HepG2 (cell line): ENCODE data around the gene USB1. TPM values are rescaled to one million over a fixed set of nuclear protein-coding genes. Genes with fewer than 3 reads are reported as not detected.
A peak's percentile ranks its signal among the peaks of the same experiment; 100 is the strongest.

Experiments used
- AHDC1 ChIP-seq: sonication (generic); formaldehyde crosslinking; IDR thresholded peaks from 2 replicates; pipeline ENCODE4 v1.5.1; 2020; ENCODE audit warnings: mild to moderate bottlenecking, missing genetic modification reagents, borderline replicate concordance
- CBFB ChIP-seq: sonication (generic); formaldehyde crosslinking; IDR thresholded peaks from 2 replicates; pipeline ENCODE4 v1.4.0; 2020; ENCODE audit warnings: missing genetic modification reagents
- CHD2 ChIP-seq: IDR thresholded peaks from 2 replicates; pipeline ENCODE4 v1.6.1; 2011; ENCODE audit warnings: low read depth, low read length, improper control_type of control experiment
- MXD3 ChIP-seq: IDR thresholded peaks from 2 replicates; pipeline ENCODE4 v1.6.1; 2016; ENCODE audit warnings: mild to moderate bottlenecking, missing biosample characterization, missing genetic modification reagents
- NCOA2 ChIP-seq: sonication (generic); formaldehyde crosslinking; IDR thresholded peaks from 2 replicates; pipeline ENCODE4 v1.8.0; 2022; ENCODE audit warnings: inconsistent platforms
- NFAT5 ChIP-seq: sonication (generic); formaldehyde crosslinking; IDR thresholded peaks from 2 replicates; pipeline ENCODE4 v1.4.0; 2020; ENCODE audit warnings: missing genetic modification reagents
- NR0B2 ChIP-seq: sonication (generic); formaldehyde crosslinking; IDR thresholded peaks from 2 replicates; pipeline ENCODE4 v1.4.0; 2020; ENCODE audit warnings: mild to moderate bottlenecking, missing genetic modification reagents
- SNAI1 ChIP-seq: sonication (generic); formaldehyde crosslinking; IDR thresholded peaks from 2 replicates; pipeline ENCODE4 v1.5.0; 2020; ENCODE audit warnings: mild to moderate bottlenecking, missing genetic modification reagents, borderline replicate concordance
- SP1 ChIP-seq, 2 experiments: fragments of 450-650 bp in 1 of 2; sonication (generic) in 1 of 2; formaldehyde crosslinking in 1 of 2; IDR thresholded peaks; 2 replicates each; pipeline versions ENCODE4 v1.4.0 to v1.6.1; 2016 to 2020; ENCODE audit warnings: missing genetic modification reagents in 1 of 2
- ZBTB38 ChIP-seq: sonication (generic); formaldehyde crosslinking; IDR thresholded peaks from 2 replicates; pipeline ENCODE4 v1.5.1; 2020; ENCODE audit warnings: mild to moderate bottlenecking, missing genetic modification reagents
- ZFP90 ChIP-seq: sonication (generic); formaldehyde crosslinking; IDR thresholded peaks from 2 replicates; pipeline ENCODE4 v1.8.0; 2022; ENCODE audit warnings: missing genetic modification reagents, mild to moderate bottlenecking, inconsistent platforms, borderline replicate concordance
- ZNF264 ChIP-seq: sonication (generic); formaldehyde crosslinking; IDR thresholded peaks from 2 replicates; pipeline ENCODE4 v1.4.0; 2020; ENCODE audit warnings: missing genetic modification reagents
- ZXDC ChIP-seq: sonication (generic); formaldehyde crosslinking; IDR thresholded peaks from 2 replicates; pipeline ENCODE4 v1.5.0; 2020; ENCODE audit warnings: mild to moderate bottlenecking, missing genetic modification reagents
- polyA plus RNA-seq, 8 experiments: library from polyadenylated mRNA; depleted of rRNA in 3 of 8; stranded (reverse) in 7 of 8; unstranded in 1 of 8; fragments of >200 nt; fragmentation: Illumina TruSeq in 4 of 8; extraction: Trizol in 4 of 8; gene quantifications; 2 replicates each; pipeline versions ENCODE4 v1.2.1 to v1.2.3, GENCODE V29; 2011 to 2016; ENCODE audit warnings: low read depth in 4 of 8, missing spikeins in 1 of 8, mixed read lengths in 1 of 8; ENCODE audit not compliant: insufficient read depth in 1 of 8
- total RNA-seq, 5 experiments: library from RNA; depleted of rRNA; stranded (reverse); fragments of >200 nt; fragmentation: Illumina TruSeq; extraction: Trizol; gene quantifications; 2 replicates each; pipeline ENCODE4 v1.2.3, GENCODE V29; 2016; ENCODE audit warnings: low read depth in 1 of 5

The USB1 gene
- total and polyA plus RNA-seq, 2 of the 13 experiments (the other 11 are each of a cell fraction or from before 2014, with no cell fraction given): 16.7 to 65.4 TPM

- no peak for TF ChIP-seq AHDC1 (CRISPR knock-in tag)
- no peak for TF ChIP-seq MXD3 (CRISPR knock-in tag)
- peak; percentile 44; the same call in 1 of the 2 replicates for TF ChIP-seq ZFP90
- TF ChIP-seq ZXDC: peak; percentile 62
- TF ChIP-seq NFAT5 (CRISPR knock-in tag): peak; percentile 35; the same call in 1 of the 2 replicates
- 0 out of 2 replicates have a peak, but pooled peaks have one; percentile 57 for TF ChIP-seq SNAI1 (CRISPR knock-in tag)
- TF ChIP-seq NCOA2: peak; percentile 32; the same call in 1 of the 2 replicates
- no peak for TF ChIP-seq SP1 (IDR thresholded peaks at IDR 0.05)
- peak; percentile 88 for TF ChIP-seq SP1 (CRISPR knock-in tag; IDR thresholded peaks at IDR 0.05)
- peak; percentile 96 for TF ChIP-seq NR0B2 (CRISPR knock-in tag)
- no peak; the same call in 1 of the 2 replicates for TF ChIP-seq ZBTB38 (CRISPR knock-in tag)
- TF ChIP-seq ZNF264 (CRISPR knock-in tag): peak; percentile 57; the same call in 1 of the 2 replicates
- 0 out of 2 replicates have a peak, but pooled peaks have one; percentile 37 for TF ChIP-seq CHD2
- TF ChIP-seq CBFB (CRISPR knock-in tag): peak; percentile 77
Measured at GRCh38 chr16:58025351-58026138, 24.3 kb downstream of the USB1 start, which contains the start of gene MMP15 (continued).
